Neural cell (in vitro differentiated cells): Measurements from ENCODE around the gene TCTN1. TPM values are rescaled to one million over a fixed set of nuclear protein-coding genes. Genes with fewer than 3 reads are reported as not detected.
"Not testable (repeated sequence)": the region's sequence is repeated elsewhere in the genome, so short reads cannot be mapped to it uniquely, and the experiment has no call there.

Experiments used
- H2AFZ ChIP-seq: fragments of 200-600, 300-800 bp; sonication (generic), shearing (Covaris generic); 2 replicates; pipeline ENCODE4 v1.6.0; 2014; ENCODE audit warnings: low read depth, mild to moderate bottlenecking, antibody characterized with exemption, low read length, moderate library complexity
- H3F3A ChIP-seq: fragments of 200-600 bp; shearing (Covaris generic); 2 replicates; pipeline ENCODE4 v1.6.1; 2016; ENCODE audit warnings: mild to moderate bottlenecking, moderate library complexity, mixed read lengths, antibody characterized with exemption, low read length; ENCODE audit not compliant: insufficient read depth, poor library complexity, severe bottlenecking
- H3K27ac ChIP-seq: fragments of 200-600, 300-800 bp; sonication (generic), shearing (Covaris generic); 2 replicates; pipeline ENCODE4 v1.5.1; 2014; ENCODE audit warnings: mild to moderate bottlenecking, low read length, moderate library complexity
- H3K27me3 ChIP-seq: fragments of 300-800, 200-600 bp; sonication (generic), shearing (Covaris generic); 2 replicates; pipeline ENCODE4 v1.6.0; 2014; ENCODE audit warnings: mild to moderate bottlenecking, low read depth, low read length, moderate library complexity; ENCODE audit not compliant: insufficient read depth
- H3K36me3 ChIP-seq: fragments of 300-800, 200-600 bp; sonication (generic), shearing (Covaris generic); 2 replicates; pipeline ENCODE4 v1.5.1; 2014; ENCODE audit warnings: mild to moderate bottlenecking, antibody characterized with exemption, low read length, moderate library complexity; ENCODE audit not compliant: insufficient read depth
- H3K4me2 ChIP-seq: fragments of 300-800, 200-600 bp; sonication (generic), shearing (Covaris generic); 2 replicates; pipeline ENCODE4 v1.6.0; 2014; ENCODE audit warnings: mild to moderate bottlenecking, low read length
- H3K4me3 ChIP-seq: fragments of 300-800, 200-600 bp; sonication (generic), shearing (Covaris generic); 2 replicates; pipeline ENCODE4 v1.5.1; 2014; ENCODE audit warnings: mild to moderate bottlenecking, low read length, moderate library complexity
- H3K79me2 ChIP-seq: fragments of 200-600 bp; shearing (Covaris generic); replicated peaks from 2 replicates; pipeline ENCODE4 v1.6.0; 2014; ENCODE audit warnings: mild to moderate bottlenecking, low read length, moderate library complexity; ENCODE audit not compliant: insufficient read depth
- H3K9ac ChIP-seq: fragments of 300-800, 200-600 bp; sonication (generic), shearing (Covaris generic); 2 replicates; pipeline ENCODE4 v1.6.1; 2016; ENCODE audit warnings: mild to moderate bottlenecking, low read length, mixed read lengths
- H3K9me2 ChIP-seq: fragments of 200-600 bp; shearing (Covaris generic); 2 replicates; pipeline ENCODE4 v1.6.1; 2016; ENCODE audit warnings: mild to moderate bottlenecking, low read length, mixed read lengths; ENCODE audit not compliant: insufficient read depth
- H3K9me3 ChIP-seq: fragments of 200-600, 300-800 bp; sonication (generic), shearing (Covaris generic); 2 replicates; pipeline ENCODE4 v1.6.1; 2016; ENCODE audit warnings: mild to moderate bottlenecking, mixed run types, low read length, moderate library complexity, mixed read lengths
- H4K20me1 ChIP-seq: fragments of 200-600 bp; shearing (Covaris generic); 2 replicates; pipeline ENCODE4 v1.6.1; 2016; ENCODE audit warnings: mild to moderate bottlenecking, mixed run types; ENCODE audit not compliant: insufficient read depth
- CTCF ChIP-seq: fragments of 450-650 bp; IDR thresholded peaks from 2 replicates; pipeline ENCODE4 v1.5.1; 2014; ENCODE audit warnings: antibody characterized with exemption, mild to moderate bottlenecking, moderate library complexity; ENCODE audit not compliant: poor library complexity, severe bottlenecking
- EP300 ChIP-seq: fragments of 450-650 bp; conservative IDR thresholded peaks from 2 replicates; pipeline ENCODE4 v1.6.1; 2014; ENCODE audit warnings: antibody characterized with exemption, mild to moderate bottlenecking, moderate library complexity; ENCODE audit not compliant: poor library complexity, severe bottlenecking
- EZH2 ChIP-seq: fragments of 200-600, 300-800 bp; shearing (Covaris generic), sonication (generic); IDR thresholded peaks from 2 replicates; pipeline ENCODE4 v1.6.1; 2014; ENCODE audit warnings: antibody characterized with exemption, low read length, borderline replicate concordance, mild to moderate bottlenecking; ENCODE audit not compliant: insufficient read depth, poor library complexity, severe bottlenecking
- MXI1 ChIP-seq: fragments of 450-650 bp; conservative IDR thresholded peaks from 2 replicates; pipeline ENCODE4 v1.6.1; 2014; ENCODE audit warnings: antibody characterized with exemption, mild to moderate bottlenecking; ENCODE audit not compliant: poor library complexity, severe bottlenecking
- POLR2AphosphoS5 ChIP-seq: IDR thresholded peaks from 2 replicates; pipeline ENCODE4 v1.6.1; 2012
- RAD21 ChIP-seq: fragments of 450-650 bp; conservative IDR thresholded peaks from 2 replicates; pipeline ENCODE4 v1.6.1; 2014; ENCODE audit warnings: antibody characterized with exemption, mild to moderate bottlenecking, moderate library complexity
- SMC3 ChIP-seq: fragments of 450-650 bp; conservative IDR thresholded peaks from 2 replicates; pipeline ENCODE4 v1.6.1; 2014; ENCODE audit warnings: antibody characterized with exemption, mild to moderate bottlenecking, moderate library complexity; ENCODE audit not compliant: poor library complexity
- TAF1 ChIP-seq: IDR thresholded peaks from 2 replicates; pipeline ENCODE4 v1.6.1; 2012; ENCODE audit warnings: low read depth
- polyA plus RNA-seq: library from polyadenylated mRNA; depleted of rRNA; stranded (reverse); fragments of >200 nt; gene quantifications from 2 replicates; pipeline ENCODE4 v1.2.3, GENCODE V29; 2014
- TF ChIP-seq, protein P1 (sequence below): IDR thresholded peaks from 2 replicates; pipeline ENCODE4 v1.6.1; 2012; ENCODE audit warnings: borderline replicate concordance

The TCTN1 gene
- polyA plus RNA-seq, 1 donor from 2014 or later = 58.3 TPM

- Histone ChIP-seq H2AFZ (no peak overlapping the region), H3K9me3 (no peaks in the 10 kb centered on the region), H3K27ac (no peak overlapping the region), H3K9me2 (no peaks in the 10 kb centered on the region), H3K27me3 (no peaks in the 10 kb centered on the region), H3K4me2 (no peak overlapping the region), H3F3A (no peaks in the 10 kb centered on the region), H3K79me2 (peaks cover 7% of the 10 kb centered on the region), H3K36me3 (no peaks in the 10 kb centered on the region), H3K9ac (no peak overlapping the region), H3K4me3 (no peak overlapping the region), H4K20me1 (no peaks in the 10 kb centered on the region)
- TF ChIP-seq EP300 (no peak), TAF1 (no peak), MXI1 (no peak), EZH2 (no peak), POLR2AphosphoS5 (no peak), SMC3 (no peak)
- TF ChIP-seq, protein P1, sequence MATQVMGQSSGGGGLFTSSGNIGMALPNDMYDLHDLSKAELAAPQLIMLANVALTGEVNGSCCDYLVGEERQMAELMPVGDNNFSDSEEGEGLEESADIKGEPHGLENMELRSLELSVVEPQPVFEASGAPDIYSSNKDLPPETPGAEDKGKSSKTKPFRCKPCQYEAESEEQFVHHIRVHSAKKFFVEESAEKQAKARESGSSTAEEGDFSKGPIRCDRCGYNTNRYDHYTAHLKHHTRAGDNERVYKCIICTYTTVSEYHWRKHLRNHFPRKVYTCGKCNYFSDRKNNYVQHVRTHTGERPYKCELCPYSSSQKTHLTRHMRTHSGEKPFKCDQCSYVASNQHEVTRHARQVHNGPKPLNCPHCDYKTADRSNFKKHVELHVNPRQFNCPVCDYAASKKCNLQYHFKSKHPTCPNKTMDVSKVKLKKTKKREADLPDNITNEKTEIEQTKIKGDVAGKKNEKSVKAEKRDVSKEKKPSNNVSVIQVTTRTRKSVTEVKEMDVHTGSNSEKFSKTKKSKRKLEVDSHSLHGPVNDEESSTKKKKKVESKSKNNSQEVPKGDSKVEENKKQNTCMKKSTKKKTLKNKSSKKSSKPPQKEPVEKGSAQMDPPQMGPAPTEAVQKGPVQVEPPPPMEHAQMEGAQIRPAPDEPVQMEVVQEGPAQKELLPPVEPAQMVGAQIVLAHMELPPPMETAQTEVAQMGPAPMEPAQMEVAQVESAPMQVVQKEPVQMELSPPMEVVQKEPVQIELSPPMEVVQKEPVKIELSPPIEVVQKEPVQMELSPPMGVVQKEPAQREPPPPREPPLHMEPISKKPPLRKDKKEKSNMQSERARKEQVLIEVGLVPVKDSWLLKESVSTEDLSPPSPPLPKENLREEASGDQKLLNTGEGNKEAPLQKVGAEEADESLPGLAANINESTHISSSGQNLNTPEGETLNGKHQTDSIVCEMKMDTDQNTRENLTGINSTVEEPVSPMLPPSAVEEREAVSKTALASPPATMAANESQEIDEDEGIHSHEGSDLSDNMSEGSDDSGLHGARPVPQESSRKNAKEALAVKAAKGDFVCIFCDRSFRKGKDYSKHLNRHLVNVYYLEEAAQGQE = no peak
Observed at GRCh38 chr12:110568752-110569151, 45.2 kb upstream of the TCTN1 start.

DNA sequence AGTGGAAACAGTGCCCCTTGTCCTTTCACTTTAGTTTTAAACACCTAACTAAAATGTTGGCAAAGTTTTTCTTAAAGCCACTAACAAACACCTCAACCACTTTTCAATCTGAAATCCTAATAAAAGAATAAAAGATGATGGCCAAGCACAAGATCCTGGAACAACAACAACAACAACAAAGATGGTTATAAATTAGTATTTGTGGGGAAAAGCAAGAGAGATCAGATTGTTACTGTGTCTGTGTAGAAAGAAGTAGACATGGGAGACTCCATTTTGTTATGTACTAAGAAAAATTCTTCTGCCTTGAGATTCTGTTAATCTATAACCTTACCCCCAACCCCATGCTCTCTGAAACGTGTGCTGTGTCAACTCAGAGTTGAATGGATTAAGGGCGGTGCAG is 44.1 kb upstream of the TCTN1 start:
- H3K27ac ChIP-seq, H3F3A ChIP-seq, H4K20me1 ChIP-seq, H3K9me3 ChIP-seq, H2AFZ ChIP-seq, H3K9ac ChIP-seq, H3K27me3 ChIP-seq, H3K4me3 ChIP-seq, H3K4me2 ChIP-seq, H3K9me2 ChIP-seq, H3K36me3 ChIP-seq: not testable (repeated sequence)
- peaks cover 17% of the 10 kb centered on the region for H3K79me2 ChIP-seq

DNA sequence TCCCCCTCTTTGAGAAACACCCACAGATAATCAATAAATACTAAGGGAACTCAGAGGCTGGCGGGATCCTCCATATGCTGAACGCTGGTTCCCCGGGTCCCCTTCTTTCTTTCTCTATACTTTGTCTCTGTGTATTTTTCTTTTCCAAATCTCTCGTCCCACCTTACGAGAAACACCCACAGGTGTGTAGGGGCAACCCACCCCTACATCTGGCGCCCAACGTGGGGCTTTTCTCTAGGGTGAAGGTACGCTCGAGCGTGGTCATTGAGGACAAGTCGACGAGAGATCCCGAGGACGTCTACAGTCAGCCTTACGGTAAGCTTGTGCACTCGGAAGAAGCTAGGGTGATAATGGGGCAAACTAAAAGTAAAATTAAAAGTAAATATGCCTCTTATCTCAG is 43.1 kb upstream of the TCTN1 start:
- not testable (repeated sequence) for H3K9ac ChIP-seq, H3K36me3 ChIP-seq, H4K20me1 ChIP-seq, H3K27me3 ChIP-seq, H2AFZ ChIP-seq, H3F3A ChIP-seq, H3K4me3 ChIP-seq, H3K4me2 ChIP-seq, H3K9me2 ChIP-seq, H3K27ac ChIP-seq, H3K9me3 ChIP-seq
- peaks cover 22% of the 10 kb centered on the region for H3K79me2 ChIP-seq

DNA sequence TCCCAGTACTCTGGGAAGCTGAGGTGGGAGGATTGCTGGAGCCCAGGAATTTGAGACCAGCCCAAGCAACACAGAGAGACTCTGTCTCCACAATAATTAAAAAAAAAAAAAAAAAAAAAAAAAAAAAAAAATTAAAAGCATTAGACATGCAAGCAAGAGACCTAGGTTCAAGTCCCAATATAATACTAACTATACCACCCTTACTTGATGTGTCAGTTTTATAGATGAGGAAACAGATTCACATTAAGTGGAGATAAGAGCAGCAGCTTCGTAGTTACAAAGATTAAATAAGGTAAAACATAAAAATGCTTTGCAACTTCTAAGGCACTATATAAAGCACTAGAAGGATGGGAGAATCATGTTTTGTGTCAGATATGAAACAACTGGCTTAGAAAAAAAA is 39.9 kb upstream of the TCTN1 start:
- H3K4me2 ChIP-seq = no peak overlapping the region
- no peaks in the 10 kb centered on the region for H3F3A ChIP-seq
- H3K36me3 ChIP-seq = no peaks in the 10 kb centered on the region
- no peaks in the 10 kb centered on the region for H3K9me2 ChIP-seq
- H3K4me3 ChIP-seq = no peak overlapping the region
- H4K20me1 ChIP-seq = no peaks in the 10 kb centered on the region
- no peaks in the 10 kb centered on the region for H3K27me3 ChIP-seq
- TF ChIP-seq EP300 = no peak
- no peak for TF ChIP-seq RAD21
- no peak for TF ChIP-seq EZH2
- TF ChIP-seq MXI1 = no peak
- no peak for TF ChIP-seq TAF1
- TF ChIP-seq POLR2AphosphoS5 = no peak
- TF ChIP-seq, protein P1 = no peak
- TF ChIP-seq CTCF = no peak
- no peak for TF ChIP-seq SMC3
- no peak overlapping the region for H3K27ac ChIP-seq
- no peak overlapping the region for H2AFZ ChIP-seq
- no peaks in the 10 kb centered on the region for H3K9me3 ChIP-seq
- no peak overlapping the region for H3K9ac ChIP-seq
- H3K79me2 ChIP-seq = peaks cover 23% of the 10 kb centered on the region
